Activated T-helper 2 cell treated with anti-CD3 and anti-CD28 coated beads, Interferon-gamma antibody, Interleukin-2, Interleukin-4, amounts not matched to agents 10 μg/mL and 5 μg/mL and 100 μg/mL, durations not matched to agents 14 hours and 24 hours and 36 hours (primary cell): ENCODE data around the gene DUS2. TPM values are rescaled to one million over a fixed set of nuclear protein-coding genes. Genes with fewer than 3 reads are reported as not detected.

Experiments
- DNase-seq: peaks from one replicate; pipeline ENCODE4 v3.0.0; 2021; ENCODE audit warnings: low spot score
- H3K27ac Mint-ChIP-seq: one replicate; pipeline ENCODE4 v1.8.0; 2021; ENCODE audit warnings: mixed read lengths
- H3K27me3 Mint-ChIP-seq: one replicate; pipeline ENCODE4 v1.8.0; 2021; ENCODE audit warnings: low read depth, mixed read lengths
- H3K36me3 Mint-ChIP-seq: one replicate; pipeline ENCODE4 v1.8.0; 2021; ENCODE audit warnings: low read depth, mixed read lengths
- H3K4me1 Mint-ChIP-seq: one replicate; pipeline ENCODE4 v1.8.0; 2021; ENCODE audit warnings: low read depth, mixed read lengths
- H3K4me3 Mint-ChIP-seq: one replicate; pipeline ENCODE4 v1.8.0; 2021; ENCODE audit warnings: low read depth, mild to moderate bottlenecking, moderate library complexity, mixed read lengths
- H3K9me3 Mint-ChIP-seq: one replicate; pipeline ENCODE4 v1.8.0; 2021; ENCODE audit warnings: mixed read lengths
- intact Hi-C: fragments of 100-400 bp; cut with micrococcal nuclease; formaldehyde crosslinking; loops from one replicate; pipeline ENCODE4 v1.15.1; 2023
- total RNA-seq: library from RNA; stranded (reverse); gene quantifications from 2 replicates; pipeline ENCODE4 v1.2.3, GENCODE V29; 2022

Gene DUS2
- total RNA-seq, 1 donor from 2014 or later = 34.3 TPM

DNA sequence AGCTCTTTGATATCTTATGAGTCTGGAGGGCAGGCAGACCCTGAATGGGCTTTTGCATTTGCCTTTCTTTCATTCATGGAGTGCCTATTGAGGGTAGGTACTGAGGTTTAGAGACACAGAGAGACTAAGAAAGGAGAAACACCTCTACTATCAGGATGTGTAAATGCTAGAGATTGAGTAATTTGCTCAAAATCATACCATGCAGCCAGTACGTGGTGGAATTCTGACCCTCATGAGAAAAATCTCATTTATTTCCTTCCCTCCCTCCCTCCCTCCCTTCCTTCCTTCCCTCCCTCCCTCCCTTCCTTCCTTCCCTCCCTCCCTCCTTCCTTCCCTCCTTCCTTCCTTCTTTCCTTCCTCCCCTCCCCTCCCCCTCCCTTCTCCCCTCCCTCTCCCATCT lies 43.7 kb downstream of the DUS2 start:
- Mint-ChIP-seq H3K36me3 (peaks cover 66% of the 10 kb centered on the region), H3K27me3 (no peaks in the 10 kb centered on the region), H3K9me3 (no peaks in the 10 kb centered on the region), H3K4me3 (no peak overlapping the region), H3K4me1 (peaks cover 71% of the 10 kb centered on the region), H3K27ac (peak overlapping the region; percentile 27)
- DNase-seq = no peak
- intact Hi-C loops = no loop called here

DNA sequence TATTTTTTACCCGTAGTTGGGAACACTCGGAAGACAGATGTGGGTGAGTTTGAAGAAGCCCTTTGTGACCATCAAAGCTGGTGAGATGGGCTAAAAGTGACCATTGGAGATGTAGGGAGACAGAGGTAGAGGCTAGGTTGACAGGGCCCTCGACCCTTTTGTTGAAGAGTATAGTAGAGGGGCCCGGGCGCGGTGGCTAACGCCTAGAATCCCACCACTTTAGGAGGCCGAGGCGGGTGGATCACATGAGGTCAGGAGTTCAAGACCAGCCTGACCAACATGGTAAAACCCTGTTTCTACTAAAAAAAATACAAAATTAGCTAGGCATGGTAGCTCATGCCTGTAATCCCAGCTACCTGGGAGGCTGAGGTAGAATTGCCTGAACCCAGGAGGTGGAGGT lies 45.8 kb downstream of the DUS2 start:
- no peak overlapping the region for H3K4me3 Mint-ChIP-seq
- no peaks in the 10 kb centered on the region for H3K9me3 Mint-ChIP-seq
- H3K36me3 Mint-ChIP-seq = peaks cover 70% of the 10 kb centered on the region
- H3K4me1 Mint-ChIP-seq = peaks cover 71% of the 10 kb centered on the region
- no peak overlapping the region for H3K27ac Mint-ChIP-seq
- intact Hi-C loops = no loop called here
- DNase-seq = no peak
- H3K27me3 Mint-ChIP-seq = no peaks in the 10 kb centered on the region

- no peaks in the 10 kb centered on the region for H3K27me3 Mint-ChIP-seq
- H3K4me1 Mint-ChIP-seq = peaks cover 73% of the 10 kb centered on the region
- peak; percentile 59 for DNase-seq
- H3K36me3 Mint-ChIP-seq = peaks cover 71% of the 10 kb centered on the region
- intact Hi-C loops = no loop called here
- H3K4me3 Mint-ChIP-seq = no peak overlapping the region
- H3K9me3 Mint-ChIP-seq = no peaks in the 10 kb centered on the region
- peak overlapping the region; percentile 87 for H3K27ac Mint-ChIP-seq
These were observed 46.6 kb downstream of the DUS2 start for GRCh38 chr16:68069511-68070248.

DNA sequence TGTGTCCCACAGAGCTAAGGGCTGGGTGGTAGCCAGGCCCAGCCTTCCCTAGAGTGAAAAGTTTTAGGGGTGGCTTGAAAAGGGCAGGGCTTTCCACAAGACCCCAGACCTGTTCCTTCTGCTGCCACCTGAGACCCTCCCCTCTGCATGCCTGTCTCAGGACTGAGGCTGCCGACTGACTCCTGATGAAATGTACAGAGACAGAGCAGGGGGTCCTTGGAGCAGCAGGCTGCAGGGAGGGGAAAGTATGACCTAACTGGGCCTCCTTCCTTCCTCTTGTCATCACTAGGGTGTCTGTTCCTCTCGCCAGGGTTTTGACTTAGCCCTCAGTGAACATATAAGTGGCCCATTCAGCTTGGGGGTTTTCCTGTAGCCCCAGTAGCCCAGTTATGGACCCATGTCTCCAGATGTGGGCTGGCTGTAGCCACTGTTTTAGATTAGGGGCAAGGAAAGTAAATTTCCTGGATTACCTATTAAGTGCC lies 47.2 kb downstream of the DUS2 start:
- H3K36me3 Mint-ChIP-seq = peaks cover 76% of the 10 kb centered on the region
- H3K27me3 Mint-ChIP-seq = no peaks in the 10 kb centered on the region
- no peaks in the 10 kb centered on the region for H3K9me3 Mint-ChIP-seq
- H3K27ac Mint-ChIP-seq = peak overlapping the region; percentile 87
- peaks cover 73% of the 10 kb centered on the region for H3K4me1 Mint-ChIP-seq
- no peak for DNase-seq
- no peak overlapping the region for H3K4me3 Mint-ChIP-seq
- intact Hi-C loops = no loop called here

DNA sequence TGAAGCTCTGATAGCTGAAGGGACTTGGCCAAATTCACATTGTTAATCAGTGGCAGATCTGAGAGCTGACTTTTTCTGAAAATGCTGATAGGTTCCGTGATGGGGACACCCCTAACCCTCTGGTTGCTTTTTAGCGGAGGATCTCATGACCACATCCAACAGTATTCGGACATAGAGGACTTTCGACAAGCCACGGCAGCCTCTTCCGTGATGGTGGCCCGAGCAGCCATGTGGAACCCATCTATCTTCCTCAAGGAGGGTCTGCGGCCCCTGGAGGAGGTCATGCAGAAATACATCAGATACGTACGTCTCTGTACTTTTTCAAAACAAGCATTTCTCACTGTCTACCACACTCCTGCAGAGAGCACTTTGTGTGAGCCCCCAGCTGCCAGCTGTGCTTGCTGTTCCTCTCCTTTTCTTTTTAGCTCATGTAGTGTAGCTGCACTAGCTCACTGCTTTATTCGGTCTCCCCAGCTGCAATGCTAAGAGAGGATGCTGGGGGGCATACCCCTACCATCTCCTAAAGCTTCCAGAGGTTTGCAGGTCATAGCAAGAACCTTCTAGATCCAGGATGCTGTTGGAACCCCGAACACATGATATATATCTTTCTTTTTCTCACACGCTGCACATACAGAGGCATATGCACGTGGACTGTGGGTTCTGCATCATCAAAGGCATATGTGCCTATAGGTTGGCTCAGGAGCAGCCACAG lies 47.9 kb downstream of the DUS2 start:
- intact Hi-C loops = no loop called here
- DNase-seq = no peak
- H3K9me3 Mint-ChIP-seq = no peaks in the 10 kb centered on the region
- peaks cover 78% of the 10 kb centered on the region for H3K36me3 Mint-ChIP-seq
- H3K27ac Mint-ChIP-seq = peak overlapping the region; percentile 87
- no peaks in the 10 kb centered on the region for H3K27me3 Mint-ChIP-seq
- peaks cover 73% of the 10 kb centered on the region for H3K4me1 Mint-ChIP-seq
- H3K4me3 Mint-ChIP-seq = peak overlapping the region; percentile 26

GRCh38 chr16:68071518-68071901 lies 48.4 kb downstream of the DUS2 start:
- Mint-ChIP-seq H3K4me3 (no peak overlapping the region), H3K9me3 (no peaks in the 10 kb centered on the region), H3K36me3 (peaks cover 80% of the 10 kb centered on the region), H3K4me1 (peaks cover 74% of the 10 kb centered on the region), H3K27me3 (no peaks in the 10 kb centered on the region), H3K27ac (peak overlapping the region; percentile 87)
- DNase-seq = no peak
- intact Hi-C loops = no loop called here

GRCh38 chr16:68072038-68072695 lies 49.1 kb downstream of the DUS2 start:
- no peak for DNase-seq
- Mint-ChIP-seq H3K4me3 (no peak overlapping the region), H3K9me3 (no peaks in the 10 kb centered on the region), H3K36me3 (peaks cover 80% of the 10 kb centered on the region), H3K27ac (peak overlapping the region; percentile 87), H3K27me3 (no peaks in the 10 kb centered on the region), H3K4me1 (peaks cover 76% of the 10 kb centered on the region)
- intact Hi-C loops = no loop called here

DNA sequence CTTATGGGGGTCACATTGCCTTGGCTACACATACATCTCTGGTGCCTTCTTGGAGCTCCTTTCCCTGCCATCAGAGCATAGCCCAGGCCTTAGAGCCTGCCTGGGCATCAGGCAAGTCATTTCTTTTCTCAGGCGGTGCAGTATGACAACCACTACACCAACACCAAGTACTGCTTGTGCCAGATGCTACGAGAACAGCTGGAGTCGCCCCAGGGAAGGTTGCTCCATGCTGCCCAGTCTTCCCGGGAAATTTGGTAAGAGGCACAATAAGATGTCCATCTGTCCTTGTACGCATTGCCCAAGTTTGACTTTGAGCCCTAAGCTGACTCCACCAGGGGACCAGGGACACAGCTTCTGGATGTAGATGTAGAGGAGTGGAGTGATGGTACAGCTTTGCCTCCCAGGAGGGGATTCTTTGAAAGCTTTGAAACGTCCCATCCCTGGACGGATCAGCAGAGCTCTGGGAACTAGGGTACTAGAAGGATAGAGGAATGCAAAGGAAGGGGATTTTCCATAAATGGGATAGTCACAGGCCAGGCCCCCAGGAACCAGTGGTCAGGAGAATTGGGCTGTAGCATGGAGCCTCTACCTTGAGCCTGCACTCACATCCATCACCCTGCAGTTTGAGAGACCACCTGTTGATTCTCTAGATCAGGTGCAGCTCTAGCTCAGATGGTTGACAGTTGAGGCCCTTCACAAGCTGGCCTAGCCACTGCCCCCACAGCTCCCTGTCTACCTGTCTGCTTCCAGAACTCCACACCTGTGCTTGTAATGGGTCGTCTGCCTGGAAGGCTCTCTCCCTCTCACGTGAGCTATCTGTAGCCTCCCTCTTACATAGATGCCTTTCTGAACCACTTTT lies 51.0 kb downstream of the DUS2 start:
- DNase-seq = no peak
- intact Hi-C loops = no loop called here
- Mint-ChIP-seq H3K9me3 (no peaks in the 10 kb centered on the region), H3K4me3 (peak overlapping the region; percentile 63), H3K4me1 (peaks cover 85% of the 10 kb centered on the region), H3K27ac (peak overlapping the region; percentile 97), H3K36me3 (peaks cover 84% of the 10 kb centered on the region), H3K27me3 (no peaks in the 10 kb centered on the region)

DNA sequence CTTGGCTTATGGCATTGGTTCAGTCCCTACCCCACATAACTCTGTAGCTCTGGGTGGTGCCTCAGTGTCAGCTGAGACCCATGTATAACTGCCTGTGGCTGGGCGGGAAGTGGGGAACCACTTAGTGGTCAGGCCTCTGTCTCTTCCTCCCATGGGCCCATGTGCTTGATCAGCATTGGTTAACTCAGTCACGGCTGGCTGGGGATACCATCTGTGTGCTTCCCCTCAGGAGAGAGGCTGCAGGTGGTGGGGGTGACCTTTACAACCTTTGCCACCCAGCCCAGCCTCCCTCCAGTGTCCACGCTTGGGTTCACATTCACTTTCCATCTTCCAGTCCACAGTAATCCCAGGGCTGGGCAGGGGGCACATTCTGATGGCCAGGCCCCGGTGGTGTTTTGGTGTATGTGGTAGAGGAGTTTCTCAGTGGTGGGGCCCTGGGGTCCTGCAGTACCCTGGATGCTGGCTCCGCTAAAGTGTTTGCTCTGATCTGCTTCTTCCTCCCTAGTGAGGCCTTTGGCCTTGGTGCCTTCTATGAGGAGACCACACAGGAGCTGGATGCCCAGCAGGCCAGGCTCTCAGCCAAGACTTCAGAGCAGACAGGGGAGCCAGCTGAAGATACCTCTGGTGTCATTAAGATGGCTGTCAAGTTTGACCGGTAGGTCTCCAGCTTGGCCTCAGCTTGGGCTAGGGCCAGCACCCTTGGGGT lies 51.9 kb downstream of the DUS2 start:
- peak; percentile 78 for DNase-seq
- Mint-ChIP-seq H3K27ac (peak overlapping the region; percentile 97), H3K4me1 (peaks cover 86% of the 10 kb centered on the region), H3K9me3 (no peaks in the 10 kb centered on the region), H3K36me3 (peaks cover 83% of the 10 kb centered on the region), H3K27me3 (no peaks in the 10 kb centered on the region), H3K4me3 (peak overlapping the region; percentile 63)
- intact Hi-C loops = no loop called here

DNA sequence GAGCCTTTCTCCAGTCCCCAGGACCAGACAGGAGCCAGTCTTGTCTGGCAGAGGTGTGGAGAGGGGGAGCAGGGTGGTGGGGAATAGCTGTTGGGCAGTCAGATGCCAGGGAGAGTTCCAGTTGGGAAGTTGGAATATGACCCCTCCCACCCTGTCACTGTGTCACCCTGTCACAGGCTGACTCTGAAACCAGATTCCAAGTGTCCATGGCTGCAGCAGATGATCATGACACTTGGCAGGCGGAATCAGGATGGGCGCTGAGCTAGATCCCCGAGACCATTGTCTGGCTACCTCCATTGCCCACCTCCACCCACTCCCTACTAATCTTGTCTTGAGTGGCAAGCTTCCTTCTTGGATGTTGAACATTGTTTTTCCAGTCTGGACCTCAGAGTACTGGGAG lies 52.9 kb downstream of the DUS2 start:
- peaks cover 83% of the 10 kb centered on the region for H3K4me1 Mint-ChIP-seq
- peak overlapping the region; percentile 97 for H3K27ac Mint-ChIP-seq
- H3K9me3 Mint-ChIP-seq = no peaks in the 10 kb centered on the region
- H3K36me3 Mint-ChIP-seq = peaks cover 79% of the 10 kb centered on the region
- H3K4me3 Mint-ChIP-seq = no peak overlapping the region
- intact Hi-C loops = no loop called here
- DNase-seq = no peak
- H3K27me3 Mint-ChIP-seq = no peaks in the 10 kb centered on the region

- peak overlapping the region; percentile 81 for H3K27ac Mint-ChIP-seq
- intact Hi-C loops = no loop called here
- peaks cover 78% of the 10 kb centered on the region for H3K36me3 Mint-ChIP-seq
These were observed 53.5 kb downstream of the DUS2 start for GRCh38 chr16:68076560-68076959.

More at GRCh38 chr16:68076560-68076959, 53.5 kb downstream of the DUS2 start:
- H3K27me3 Mint-ChIP-seq = no peaks in the 10 kb centered on the region
- no peak for DNase-seq
- no peaks in the 10 kb centered on the region for H3K9me3 Mint-ChIP-seq
- H3K4me3 Mint-ChIP-seq = no peak overlapping the region
- peaks cover 82% of the 10 kb centered on the region for H3K4me1 Mint-ChIP-seq
